ENCODE measurements around the gene TRRAP. TPM values are rescaled to one million over a fixed set of nuclear protein-coding genes. Genes with fewer than 3 reads are reported as not detected.
A peak's percentile ranks its signal among the peaks of the same experiment; 100 is the strongest.
"Not testable (repeated sequence)": the region's sequence is repeated elsewhere in the genome, so short reads cannot be mapped to it uniquely, and the experiment has no call there.

Gene TRRAP
- total RNA-seq (2014; rRNA removed) = 18.8 and 23.1 TPM in 2 replicates
- polyA plus RNA-seq (2012) = 15.5 TPM

- peak; percentile 61 for DNase-seq (ENCODE audit: low read depth)
Observed at GRCh38 chr7:98878365-98879197, at the start of gene TRRAP. TRRAP (plus strand) TSS chr7:98878532; CDS start chr7:98881151, 2,619 bp downstream.

GRCh38 chr7:98830972-98831548 is 47.3 kb upstream of the TRRAP start:
- DNase-seq (ENCODE audit: low read depth) = no peak

GRCh38 chr7:98831641-98832221 is 46.6 kb upstream of the TRRAP start:
- peak; percentile 31 for DNase-seq (ENCODE audit: low read depth)

- no peak for DNase-seq (ENCODE audit: low read depth)
Observed at GRCh38 chr7:98833022-98833421, 45.3 kb upstream of the TRRAP start.

- no peak for DNase-seq (ENCODE audit: low read depth)
Observed at GRCh38 chr7:98834949-98835348, 43.4 kb upstream of the TRRAP start.

GRCh38 chr7:98836811-98837629 is 41.3 kb upstream of the TRRAP start:
- DNase-seq (ENCODE audit: low read depth) = peak; percentile 42

- DNase-seq (ENCODE audit: low read depth) = no peak
Observed at GRCh38 chr7:98837630-98837972, 40.7 kb upstream of the TRRAP start.

GRCh38 chr7:98840096-98840495 is 38.2 kb upstream of the TRRAP start:
- DNase-seq (ENCODE audit: low read depth) = no peak

- DNase-seq (ENCODE audit: low read depth) = peak; percentile 24
Observed at GRCh38 chr7:98840722-98841121, 37.6 kb upstream of the TRRAP start.

- peak; percentile 87 for DNase-seq (ENCODE audit: low read depth)
Observed at GRCh38 chr7:98841179-98841997, 36.9 kb upstream of the TRRAP start.

GRCh38 chr7:98842552-98842951 is 35.8 kb upstream of the TRRAP start:
- not testable (repeated sequence) for DNase-seq (ENCODE audit: low read depth)

- no peak for DNase-seq (ENCODE audit: low read depth)
Observed at GRCh38 chr7:98848918-98849317, 29.4 kb upstream of the TRRAP start.

- DNase-seq (ENCODE audit: low read depth) = no peak
Observed at GRCh38 chr7:98852826-98853225, 25.5 kb upstream of the TRRAP start.

- no peak for DNase-seq (ENCODE audit: low read depth)
Observed at GRCh38 chr7:98855610-98856422, 22.5 kb upstream of the TRRAP start.

- DNase-seq (ENCODE audit: low read depth) = no peak
Observed at GRCh38 chr7:98860071-98860470, 18.3 kb upstream of the TRRAP start.

- no peak for DNase-seq (ENCODE audit: low read depth)
Observed at GRCh38 chr7:98862203-98862602, 16.1 kb upstream of the TRRAP start.

- DNase-seq (ENCODE audit: low read depth) = no peak
Observed at GRCh38 chr7:98862716-98863420, 15.5 kb upstream of the TRRAP start.

GRCh38 chr7:98863601-98864000 is 14.7 kb upstream of the TRRAP start:
- DNase-seq (ENCODE audit: low read depth) = no peak

- no peak for DNase-seq (ENCODE audit: low read depth)
Observed at GRCh38 chr7:98864731-98865453, 13.4 kb upstream of the TRRAP start.

Measured in LHCN-M2 (cell line).